NCI-H2196 (cell line): Measurements from ENCODE around the gene TGFBR3L.

Experiments used
- DNase-seq: peaks from one replicate; lab custom pipeline; 2025; ENCODE audit not compliant: unreplicated experiment; lab: John Stamatoyannopoulos, UW

The TGFBR3L gene

DNA sequence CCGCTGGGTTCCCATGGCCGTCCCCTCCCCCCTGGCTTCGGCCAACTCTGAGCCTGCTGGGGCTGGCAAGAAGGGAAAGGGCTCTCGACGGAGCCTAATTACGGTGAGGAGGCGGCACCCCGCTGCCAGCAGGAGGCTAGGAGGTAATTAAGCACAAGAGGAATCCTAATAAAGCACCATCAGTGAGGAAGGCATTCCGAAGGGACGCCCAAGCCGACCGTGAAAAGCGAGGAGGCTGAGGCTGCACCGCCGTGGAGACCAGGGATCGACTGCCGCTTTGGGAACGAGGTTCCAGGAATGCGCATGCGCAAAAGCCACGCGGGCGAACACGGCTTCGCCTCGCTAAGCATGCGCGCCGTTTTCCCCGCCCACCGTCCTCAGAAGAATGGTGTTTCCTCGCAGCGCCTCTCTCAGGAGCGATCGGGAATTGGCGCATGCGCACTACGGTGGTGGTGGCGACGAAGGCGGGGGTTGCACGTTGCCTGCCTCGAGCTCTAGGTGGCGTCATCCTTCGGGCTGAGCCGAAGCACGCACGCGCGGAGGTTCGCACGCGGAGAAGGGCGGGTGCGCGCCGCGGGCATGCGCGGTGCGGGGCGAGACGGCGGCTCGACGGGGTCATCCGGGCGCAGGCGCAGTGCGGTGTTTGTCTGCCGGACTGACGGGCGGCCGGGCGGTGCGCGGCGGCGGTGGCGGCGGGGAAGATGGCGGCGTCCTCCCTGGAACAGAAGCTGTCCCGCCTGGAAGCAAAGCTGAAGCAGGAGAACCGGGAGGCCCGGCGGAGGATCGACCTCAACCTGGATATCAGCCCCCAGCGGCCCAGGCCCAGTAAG lies 11.2 kb upstream of the TGFBR3L start, which contains the start of gene MAP2K7:
Gene MAP2K7, plus strand, starts transcription at position 634 of the 830 bp plus-strand sequence. Its CDS starts 68 bp downstream, at position 702.
- peak; percentile 100 for DNase-seq

DNA sequence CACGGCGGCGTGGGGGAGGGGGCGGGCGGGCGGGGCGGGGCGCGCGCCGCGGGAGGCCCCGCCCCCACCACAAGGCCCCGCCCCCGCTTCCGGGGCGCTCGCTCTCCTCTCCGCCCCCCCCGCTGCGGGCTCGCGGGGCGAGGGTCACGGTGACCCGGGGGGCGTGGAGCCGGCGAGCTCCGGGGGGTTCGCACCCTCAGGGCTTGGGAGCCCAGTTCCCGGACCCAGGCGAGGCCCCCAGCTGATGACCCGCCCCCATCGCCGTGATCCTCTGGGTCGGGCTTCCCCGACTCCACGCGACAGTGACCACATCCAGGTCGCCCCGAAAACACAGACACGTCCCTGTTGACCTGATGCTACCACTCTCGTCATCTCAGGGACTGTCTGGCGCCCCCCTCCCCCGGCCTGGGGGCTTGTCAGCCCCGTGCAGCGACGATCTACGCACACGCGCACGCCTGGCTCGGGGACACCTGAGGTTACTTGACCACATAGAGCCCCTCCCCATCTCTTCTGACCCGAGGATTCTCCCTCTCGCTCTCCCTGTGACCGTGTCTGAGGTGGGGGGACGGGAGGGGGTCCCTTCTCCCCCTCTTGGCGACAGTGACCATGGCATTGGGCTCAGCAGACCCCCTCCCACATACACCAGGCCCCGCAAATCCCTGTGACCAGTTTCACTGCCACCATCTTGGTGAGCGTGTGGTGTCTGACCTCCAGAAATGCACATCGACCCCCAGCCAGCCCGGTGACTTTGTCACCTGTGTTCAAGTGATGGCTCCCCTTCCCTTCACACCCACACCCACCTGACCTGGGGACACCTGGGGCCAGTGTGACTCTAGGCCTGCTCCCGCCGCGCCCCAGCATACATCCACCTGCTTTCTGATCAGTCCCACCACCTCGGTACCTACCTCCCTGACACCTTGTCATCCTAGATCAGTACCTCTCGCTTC lies 10.3 kb upstream of the TGFBR3L start:
- peak; percentile 73 for DNase-seq

DNA sequence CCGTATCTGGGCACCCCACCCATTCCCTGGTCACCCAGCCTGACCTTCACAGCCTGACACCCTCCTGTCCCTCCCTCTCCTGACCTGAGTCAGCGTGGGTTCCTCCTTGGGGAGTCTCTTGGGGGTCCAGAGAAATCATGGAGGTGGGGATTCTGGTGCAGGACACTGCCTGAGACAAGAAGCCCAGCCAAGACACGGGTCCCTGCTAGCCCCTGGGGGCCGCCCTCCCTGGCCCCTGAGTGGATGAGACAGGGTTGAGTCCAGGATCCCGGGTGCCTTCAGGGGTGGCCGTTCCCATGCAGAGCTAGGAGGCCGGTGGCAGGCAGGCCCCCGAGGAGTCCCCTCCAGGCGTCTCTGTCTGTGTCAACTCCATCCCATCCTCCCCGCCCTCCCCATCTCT lies 9.4 kb upstream of the TGFBR3L start:
- DNase-seq = no peak

- DNase-seq = no peak
These were observed 8.8 kb upstream of the TGFBR3L start for GRCh38 chr19:7905859-7906258.

DNA sequence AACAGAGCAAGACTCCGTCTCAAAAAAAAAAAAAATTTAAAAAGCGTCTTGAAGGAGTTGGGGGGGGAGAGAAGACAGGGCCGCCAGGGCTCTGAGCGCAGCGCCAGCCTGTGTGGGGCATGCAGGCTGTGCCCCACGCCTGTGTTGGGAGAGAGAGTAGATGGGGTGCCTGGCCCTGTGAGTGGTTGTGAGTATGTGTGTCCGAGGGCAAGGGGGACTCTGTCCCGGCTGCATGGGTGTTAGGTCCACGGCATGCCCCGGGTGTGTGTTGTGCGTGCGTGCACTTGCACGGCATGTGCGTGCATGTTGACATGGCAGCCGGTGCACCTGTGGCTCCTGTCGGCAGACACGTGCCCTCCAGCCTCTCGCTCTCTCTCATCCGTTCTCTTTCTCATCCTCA lies 7.5 kb upstream of the TGFBR3L start:
- no peak for DNase-seq

- no peak for DNase-seq
These were observed 7.1 kb upstream of the TGFBR3L start for GRCh38 chr19:7907544-7907943.

GRCh38 chr19:7908078-7908699 lies 6.4 kb upstream of the TGFBR3L start:
- no peak for DNase-seq

GRCh38 chr19:7908742-7909461 lies 5.7 kb upstream of the TGFBR3L start:
- no peak for DNase-seq

- no peak for DNase-seq
These were observed 5.1 kb upstream of the TGFBR3L start for GRCh38 chr19:7909471-7910067.

DNA sequence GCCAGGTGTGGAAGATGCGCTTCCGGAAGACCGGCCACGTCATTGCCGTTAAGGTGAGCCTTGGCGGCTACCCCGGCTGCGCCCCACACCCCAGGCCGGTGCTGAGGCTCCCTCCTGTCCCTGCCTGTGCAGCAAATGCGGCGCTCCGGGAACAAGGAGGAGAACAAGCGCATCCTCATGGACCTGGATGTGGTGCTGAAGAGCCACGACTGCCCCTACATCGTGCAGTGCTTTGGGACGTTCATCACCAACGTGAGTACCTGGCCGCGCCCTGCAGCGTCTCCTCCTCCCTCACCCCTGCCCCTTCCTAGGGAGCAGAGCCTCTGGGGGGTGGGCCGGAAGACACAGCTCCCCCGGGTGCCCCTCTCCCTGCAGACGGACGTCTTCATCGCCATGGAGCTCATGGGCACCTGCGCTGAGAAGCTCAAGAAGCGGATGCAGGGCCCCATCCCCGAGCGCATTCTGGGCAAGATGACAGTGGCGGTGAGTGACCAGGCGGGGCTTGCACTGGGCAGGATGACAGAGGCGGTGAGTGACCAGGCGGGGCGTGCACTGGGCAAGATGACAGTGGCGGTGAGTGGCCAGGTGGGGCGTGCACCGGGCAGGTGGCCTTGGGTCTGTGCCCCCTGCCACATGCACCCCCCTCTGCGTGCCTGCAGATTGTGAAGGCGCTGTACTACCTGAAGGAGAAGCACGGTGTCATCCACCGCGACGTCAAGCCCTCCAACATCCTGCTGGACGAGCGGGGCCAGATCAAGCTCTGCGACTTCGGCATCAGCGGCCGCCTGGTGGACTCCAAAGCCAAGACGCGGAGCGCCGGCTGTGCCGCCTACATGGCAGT lies 4.1 kb upstream of the TGFBR3L start:
- no peak for DNase-seq

DNA sequence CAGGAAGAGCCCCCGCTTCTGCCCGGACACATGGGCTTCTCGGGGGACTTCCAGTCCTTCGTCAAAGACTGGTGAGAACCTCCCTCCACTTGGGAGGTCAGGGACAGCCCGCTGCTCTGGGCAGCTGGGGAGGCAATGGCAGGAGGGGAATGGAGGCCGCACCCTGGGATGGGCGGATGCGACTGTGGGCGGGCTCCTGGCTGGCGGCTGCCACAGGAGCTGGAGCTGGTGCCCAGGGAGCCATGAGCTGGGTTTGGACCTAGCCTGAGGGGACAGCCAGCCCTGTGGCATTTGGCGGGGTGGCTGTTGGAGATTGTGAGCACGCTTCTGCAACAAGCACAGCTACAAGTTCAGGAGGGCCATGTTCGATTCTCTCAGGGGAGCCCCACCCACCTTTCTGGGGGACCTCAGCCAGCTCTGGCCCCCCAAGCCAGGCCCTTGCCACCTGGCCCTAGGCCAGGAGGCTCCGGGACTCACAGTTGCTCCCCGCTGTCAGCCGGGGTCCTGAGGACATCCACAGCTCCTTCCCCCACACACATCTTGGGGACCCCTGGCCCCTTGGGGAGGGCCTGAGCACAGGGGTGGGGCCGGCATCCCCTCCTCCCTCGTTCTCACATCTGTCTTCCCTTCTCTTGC lies 3.0 kb upstream of the TGFBR3L start:
- no peak for DNase-seq

GRCh38 chr19:7912144-7912696 lies 2.4 kb upstream of the TGFBR3L start:
- no peak for DNase-seq

DNA sequence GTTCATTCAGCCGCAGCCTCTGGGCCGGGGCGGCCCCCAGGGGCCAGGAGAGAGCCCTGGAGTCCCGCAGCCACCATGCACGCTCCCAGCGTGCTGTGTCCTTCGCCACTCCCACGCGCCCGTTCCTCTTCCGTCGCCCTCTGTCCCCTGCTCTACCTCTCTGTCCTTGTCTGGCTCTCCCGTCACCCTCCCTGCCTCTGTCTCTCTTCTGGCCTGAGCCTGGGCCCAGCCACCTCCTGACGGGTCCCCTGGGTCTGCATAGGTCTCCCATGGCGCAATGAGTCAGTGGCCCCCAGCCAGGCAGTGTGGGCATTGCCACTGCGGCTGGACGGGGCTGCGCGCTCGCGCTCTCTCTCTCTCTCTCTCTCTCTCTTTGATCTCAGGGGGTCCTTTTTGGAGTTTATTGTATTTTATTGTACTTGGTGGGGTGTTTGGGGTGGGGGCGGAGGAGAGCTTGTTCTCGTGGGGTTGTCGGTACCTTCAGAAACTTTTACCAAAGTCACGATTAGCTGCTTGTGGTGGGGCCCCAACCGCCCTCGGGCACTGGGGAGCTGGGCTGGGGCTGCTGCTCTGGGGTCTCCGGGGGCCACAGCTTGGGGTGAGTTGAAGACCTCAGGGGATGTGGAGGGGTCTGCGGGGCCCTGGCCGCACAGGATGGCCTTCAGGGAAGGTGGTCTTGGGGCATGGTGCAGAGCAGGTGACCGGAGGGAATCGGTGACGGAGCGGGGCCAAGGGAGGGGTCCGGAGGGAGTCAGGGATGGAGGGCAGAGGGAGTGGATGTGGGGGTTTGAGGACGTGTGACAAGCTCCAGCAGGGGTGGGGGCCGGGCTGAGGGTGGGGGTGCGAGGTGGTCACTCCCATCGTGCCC lies 1.7 kb upstream of the TGFBR3L start:
- no peak for DNase-seq

DNA sequence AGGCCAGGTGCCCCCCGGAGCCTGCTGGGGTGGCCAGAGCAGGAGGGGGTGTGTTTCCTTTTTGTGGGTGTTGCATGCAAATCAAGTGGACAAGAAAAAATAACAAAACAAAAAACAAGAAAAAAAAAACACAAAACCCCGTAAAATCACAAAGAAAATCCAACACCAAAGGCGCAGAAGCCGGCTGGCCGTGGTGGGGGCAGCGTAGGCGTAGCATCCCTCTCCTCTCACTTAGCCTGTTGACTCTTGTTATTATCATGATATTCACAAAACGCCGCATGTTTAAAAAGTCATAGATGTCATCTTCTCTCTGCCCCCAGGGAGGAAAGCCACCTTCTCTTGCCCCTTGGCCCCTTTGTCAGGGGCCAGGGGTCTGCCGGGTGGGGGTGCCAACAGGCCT lies 978 bp upstream of the TGFBR3L start:
- DNase-seq = no peak

GRCh38 chr19:7914099-7914498 lies 531 bp upstream of the TGFBR3L start:
- no peak for DNase-seq

DNA sequence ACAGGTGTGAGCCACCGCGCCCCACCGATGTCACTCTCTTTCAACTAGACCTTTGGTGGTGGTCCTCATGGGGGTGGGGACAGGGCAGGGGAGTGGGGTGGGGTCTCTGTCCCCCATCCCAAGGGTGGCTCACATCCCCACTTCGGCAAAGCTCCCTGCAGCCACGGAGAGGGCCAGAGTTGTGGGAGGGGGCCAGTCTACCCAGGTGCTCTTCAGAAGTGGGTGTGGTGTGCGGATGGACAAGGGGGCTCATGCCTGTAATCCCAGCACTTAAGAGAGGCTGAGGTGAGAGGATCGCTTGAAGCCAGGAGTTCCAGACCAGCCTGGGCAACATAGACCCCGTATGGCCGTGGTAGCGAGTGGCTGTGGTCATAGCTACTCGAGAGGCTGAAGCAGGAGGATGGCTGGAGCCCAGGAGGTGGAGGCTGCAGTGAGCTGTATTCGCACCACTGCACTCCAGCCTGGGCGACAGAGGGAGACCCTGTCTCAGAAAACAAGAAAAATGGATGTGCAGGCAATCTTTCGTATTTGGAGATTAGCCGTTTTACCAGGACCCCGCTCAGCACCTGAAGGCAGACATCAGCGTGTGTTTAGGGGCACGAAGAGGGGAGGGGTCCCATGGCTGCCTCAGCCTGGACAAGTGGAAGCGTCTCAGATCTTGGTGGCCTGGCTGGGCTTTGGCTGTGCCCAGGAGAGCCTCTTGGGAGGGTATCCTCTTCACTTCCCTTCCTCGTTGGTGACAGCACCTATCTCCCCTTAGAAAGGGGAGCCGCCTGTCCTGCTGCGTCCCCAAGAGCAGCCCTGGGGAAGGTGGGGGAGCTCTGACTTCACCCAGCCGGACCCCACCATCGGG lies 846 bp downstream of the TGFBR3L start:
- no peak for DNase-seq
